Caco-2 (cell line): ENCODE measurements around the gene S100A4. TPM values are rescaled to one million over a fixed set of nuclear protein-coding genes. Genes with fewer than 3 reads are reported as not detected.
"Not testable (repeated sequence)": the region's sequence is repeated elsewhere in the genome, so short reads cannot be mapped to it uniquely, and the experiment has no call there.

Experiments used
- Bru-seq: library from RNA; stranded (reverse); fragments of 400-500 nt; gene quantifications from one replicate; lab custom pipeline; 2021; lab: Mats Ljungman, UMichigan
- BruChase-seq, 2 experiments: library from RNA; stranded (reverse); fragments of 400-500 nt; gene quantifications; one replicate each; lab custom pipeline; 2021; lab: Mats Ljungman, UMichigan
- BruUV-seq: library from RNA; stranded (reverse); fragments of 400-500 nt; replicated peaks from 2 replicates; lab custom pipeline; 2021; lab: Mats Ljungman, UMichigan
- CTCF ChIA-PET: fragments of 300-600 bp; sonication (Branson Sonifier 250); formaldehyde crosslinking; loops from one replicate; lab custom pipeline; 2022; ENCODE audit warnings: antibody characterized with exemption; lab: Charles Lee
- POLR2A ChIA-PET: fragments of 300-600 bp; sonication (Branson Sonifier 250); formaldehyde crosslinking; loops from one replicate; lab custom pipeline; 2022; ENCODE audit warnings: antibody characterized with exemption; lab: Charles Lee
- DNase-seq, 2 experiments: peaks; one replicate each; pipeline versions ENCODE4 v3.0.0 to v3.0.0-alpha.2; 2020 to 2022
- H3K27me3 ChIP-seq: replicated peaks from 2 replicates; pipeline ENCODE4 v1.6.0; 2011; ENCODE audit warnings: low read length; ENCODE audit not compliant: control insufficient read depth, insufficient read depth
- H3K36me3 ChIP-seq: 2 replicates; pipeline ENCODE4 v1.5.1; 2011; ENCODE audit warnings: low read length; ENCODE audit not compliant: control insufficient read depth, insufficient read depth
- H3K4me1 ChIP-seq: fragments of 250-450 bp; sonication (Bioruptor Pico); 2 replicates; pipeline ENCODE4 v1.5.1; 2020; ENCODE audit warnings: mild to moderate bottlenecking
- H3K4me3 ChIP-seq: 2 replicates; pipeline ENCODE4 v1.5.1; 2011; ENCODE audit warnings: low read depth, mild to moderate bottlenecking, control low read depth, low read length
- H3K9me3 ChIP-seq: fragments of 250-450 bp; sonication (Bioruptor Pico); 2 replicates; pipeline ENCODE4 v1.5.1; 2020; ENCODE audit warnings: mild to moderate bottlenecking, moderate library complexity
- H3K27ac Mint-ChIP-seq: one replicate; pipeline ENCODE4 v1.8.0; 2022; ENCODE audit warnings: mixed read lengths; ENCODE audit not compliant: unreplicated experiment
- H3K27me3 Mint-ChIP-seq: one replicate; pipeline ENCODE4 v1.8.0; 2022; ENCODE audit warnings: mixed read lengths; ENCODE audit not compliant: insufficient read depth, unreplicated experiment
- H3K36me3 Mint-ChIP-seq: one replicate; pipeline ENCODE4 v1.8.0; 2022; ENCODE audit warnings: mild to moderate bottlenecking, mixed read lengths; ENCODE audit not compliant: insufficient read depth, unreplicated experiment
- H3K4me1 Mint-ChIP-seq: one replicate; pipeline ENCODE4 v1.8.0; 2022; ENCODE audit warnings: low read depth, mixed read lengths; ENCODE audit not compliant: unreplicated experiment
- H3K4me3 Mint-ChIP-seq: one replicate; pipeline ENCODE4 v1.8.0; 2022; ENCODE audit warnings: mild to moderate bottlenecking, moderate library complexity, mixed read lengths; ENCODE audit not compliant: unreplicated experiment
- H3K9me3 Mint-ChIP-seq: one replicate; pipeline ENCODE4 v1.8.0; 2022; ENCODE audit warnings: mixed read lengths; ENCODE audit not compliant: unreplicated experiment
- intact Hi-C: fragments of 100-400 bp; cut with micrococcal nuclease; formaldehyde crosslinking; loops from one replicate; pipeline ENCODE4 v1.10.0; 2022; ENCODE audit not compliant: unreplicated experiment
- long read RNA-seq: library from polyadenylated mRNA; stranded (forward); transcript quantifications from one replicate; pipeline ENCODE4 v2.0.0, GENCODE V29; 2022
- total RNA-seq: library from RNA; stranded (reverse); gene quantifications from 2 replicates; pipeline ENCODE4 v1.2.3, GENCODE V29; 2022
- TF ChIP-seq, protein P1 (sequence below), 2 experiments: fragments of 200-600 bp in 1 of 2; IDR thresholded peaks; 1 replicate in 1 of 2; 2 replicates in 1 of 2; pipeline versions ENCODE4 v1.5.1 to v1.8.0; 2011 to 2022; ENCODE audit warnings: antibody characterized with exemption in 1 of 2, control low read depth in 1 of 2, inconsistent platforms in 1 of 2, low read depth in 1 of 2, low read length in 1 of 2, mild to moderate bottlenecking in 1 of 2, moderate library complexity in 1 of 2; ENCODE audit not compliant: insufficient read depth in 1 of 2, severe bottlenecking in 1 of 2, unreplicated experiment in 1 of 2

Gene S100A4
- 53.6 and 54.4 TPM in 2 replicates for total RNA-seq
- percentile 57 among the genes with signal in this experiment for Bru-seq, nascent RNA
- percentile 65 among the genes with signal in this experiment for BruChase-seq, experiment 1, labeled RNA remaining after a 2-hour chase
- percentile 81 among the genes with signal in this experiment for BruChase-seq, experiment 2, labeled RNA remaining after a 6-hour chase
- long read RNA-seq, transcript S100A4-203 (3 exons, 573 nt), result minor isoform, 5 of 35 reads
- long read RNA-seq, transcript S100A4-204 (3 exons, 600 nt), result major isoform, 20 of 35 reads
- long read RNA-seq, partial matches to known transcripts, result 2 of 35 reads
- long read RNA-seq, other reads (novel, unspliced or antisense), result 2 of 35 reads

- H3K9me3 Mint-ChIP-seq, result no peaks in the 10 kb centered on the region
- Histone ChIP-seq H3K27me3 (no peaks in the 10 kb centered on the region), H3K36me3 (no peaks in the 10 kb centered on the region), H3K4me3 (no peak within 1 kb of the TSS), H3K9me3 (no peaks in the 10 kb centered on the region), H3K4me1 (peaks cover 58% of the 10 kb centered on the region)
- ChIA-PET POLR2A (interaction anchor here (0.6 to 1.7 kb wide), 9 partner anchors 10 to 182 kb away, joined by 3 to 15 read pairs (median 5); partner anchors contain the start of genes CHTOP, S100A13, S100A14 and S100A6), CTCF (interaction anchor here (0.5 to 3.3 kb wide), 11 partner anchors 10 to 142 kb away, joined by 3 to 16 read pairs (median 3); partner anchors contain the start of genes S100A13, S100A14 and S100A6)
- peak within 1 kb of the TSS; percentile 95 for H3K27ac Mint-ChIP-seq
- H3K27me3 Mint-ChIP-seq, result no peaks in the 10 kb centered on the region
- H3K4me1 Mint-ChIP-seq, result peaks cover 51% of the 10 kb centered on the region
- BruUV-seq, result no TSS peak
- peaks cover 11% of the 10 kb centered on the region for H3K36me3 Mint-ChIP-seq
- peak within 1 kb of the TSS; percentile 71 for H3K4me3 Mint-ChIP-seq
- TF ChIP-seq, protein P1, sequence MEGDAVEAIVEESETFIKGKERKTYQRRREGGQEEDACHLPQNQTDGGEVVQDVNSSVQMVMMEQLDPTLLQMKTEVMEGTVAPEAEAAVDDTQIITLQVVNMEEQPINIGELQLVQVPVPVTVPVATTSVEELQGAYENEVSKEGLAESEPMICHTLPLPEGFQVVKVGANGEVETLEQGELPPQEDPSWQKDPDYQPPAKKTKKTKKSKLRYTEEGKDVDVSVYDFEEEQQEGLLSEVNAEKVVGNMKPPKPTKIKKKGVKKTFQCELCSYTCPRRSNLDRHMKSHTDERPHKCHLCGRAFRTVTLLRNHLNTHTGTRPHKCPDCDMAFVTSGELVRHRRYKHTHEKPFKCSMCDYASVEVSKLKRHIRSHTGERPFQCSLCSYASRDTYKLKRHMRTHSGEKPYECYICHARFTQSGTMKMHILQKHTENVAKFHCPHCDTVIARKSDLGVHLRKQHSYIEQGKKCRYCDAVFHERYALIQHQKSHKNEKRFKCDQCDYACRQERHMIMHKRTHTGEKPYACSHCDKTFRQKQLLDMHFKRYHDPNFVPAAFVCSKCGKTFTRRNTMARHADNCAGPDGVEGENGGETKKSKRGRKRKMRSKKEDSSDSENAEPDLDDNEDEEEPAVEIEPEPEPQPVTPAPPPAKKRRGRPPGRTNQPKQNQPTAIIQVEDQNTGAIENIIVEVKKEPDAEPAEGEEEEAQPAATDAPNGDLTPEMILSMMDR (IDR thresholded peaks at IDR 0.05; ENCODE audit: insufficient read depth in 1 of 2, low read depth in 1 of 2, low read length in 1 of 2, severe bottlenecking in 1 of 2, unreplicated experiment in 1 of 2), result no peak
- intact Hi-C loops, result loop anchor here (1.0 kb wide), 2 partner anchors 12 to 21 kb away; no protein-coding TSS in a partner anchor
- peak; percentile 95 to 97 for DNase-seq
Observed at GRCh38 chr1:153545067-153546055, at the start of gene S100A4. S100A4 (minus strand) TSS chr1:153545806; CDS start chr1:153544794, 1,012 bp downstream.

DNA sequence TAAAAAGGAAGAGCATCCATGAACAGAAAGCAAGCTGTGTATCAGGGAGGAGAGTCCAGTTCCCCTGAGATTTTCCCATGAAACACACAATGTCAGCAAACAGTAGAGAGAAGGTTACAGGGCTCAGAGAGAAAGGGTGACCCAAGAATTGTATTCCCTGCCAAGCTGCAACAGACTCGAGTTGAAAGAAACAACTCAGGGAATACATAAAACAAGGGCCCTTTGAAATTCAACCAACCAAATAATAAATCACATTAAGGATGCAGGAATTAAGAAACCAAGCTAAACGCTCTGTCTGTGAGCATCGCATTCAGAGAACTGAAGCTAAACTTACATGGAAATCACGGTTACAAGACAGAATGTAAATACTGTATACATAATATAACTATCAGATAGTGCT, 47.1 kb upstream of the S100A4 start:
- no peaks in the 10 kb centered on the region for H3K27me3 ChIP-seq
- H3K36me3 ChIP-seq, result no peaks in the 10 kb centered on the region
- 0 out of 2 replicates have a peak, but pooled peaks cover 7% of the 10 kb centered on the region for H3K4me1 ChIP-seq
- H3K27ac Mint-ChIP-seq, result no peak overlapping the region
- H3K27me3 Mint-ChIP-seq, result no peaks in the 10 kb centered on the region
- peaks cover 10% of the 10 kb centered on the region for H3K4me1 Mint-ChIP-seq
- H3K36me3 Mint-ChIP-seq, result no peaks in the 10 kb centered on the region
- no TSS peak for BruUV-seq
- TF ChIP-seq, protein P1 (IDR thresholded peaks at IDR 0.05; ENCODE audit: insufficient read depth in 1 of 2, low read depth in 1 of 2, low read length in 1 of 2, severe bottlenecking in 1 of 2, unreplicated experiment in 1 of 2), result no peak
- no peak overlapping the region for H3K4me3 ChIP-seq
- ChIA-PET CTCF (no interaction called here), POLR2A (no interaction called here)
- DNase-seq, result no peak
- H3K4me3 Mint-ChIP-seq, result no peak overlapping the region
- intact Hi-C loops, result no loop called here
- H3K9me3 Mint-ChIP-seq, result no peaks in the 10 kb centered on the region
- no peaks in the 10 kb centered on the region for H3K9me3 ChIP-seq

DNA sequence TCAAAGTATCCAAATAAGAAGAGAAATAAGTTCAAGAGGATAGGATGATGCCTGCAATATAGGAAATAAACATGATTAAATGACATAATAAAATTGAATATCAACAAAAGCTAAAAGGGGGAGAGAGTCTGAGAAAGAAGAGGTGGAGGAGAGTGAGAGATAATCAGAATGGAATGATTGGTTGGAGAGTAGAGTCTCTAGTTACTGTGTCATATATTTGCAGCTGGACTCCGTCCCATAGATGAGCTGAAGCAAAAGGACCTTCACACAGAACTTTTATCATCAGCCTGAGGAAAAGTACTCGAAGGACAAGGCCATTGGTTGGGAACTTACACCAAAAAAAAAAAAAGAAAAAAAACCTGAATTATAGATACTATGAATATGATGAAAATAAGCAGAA, 42.9 kb upstream of the S100A4 start:
- H3K4me1 ChIP-seq, result peaks cover 21% of the 10 kb centered on the region
- Mint-ChIP-seq H3K36me3 (no peaks in the 10 kb centered on the region), H3K4me1 (peaks cover 32% of the 10 kb centered on the region), H3K4me3 (no peak overlapping the region), H3K27ac (no peak overlapping the region), H3K27me3 (no peaks in the 10 kb centered on the region), H3K9me3 (no peaks in the 10 kb centered on the region)
- no peak overlapping the region for H3K4me3 ChIP-seq
- CTCF ChIA-PET, result no interaction called here
- BruUV-seq, result no TSS peak
- no peaks in the 10 kb centered on the region for H3K27me3 ChIP-seq
- POLR2A ChIA-PET, result no interaction called here
- TF ChIP-seq, protein P1 (IDR thresholded peaks at IDR 0.05; ENCODE audit: insufficient read depth in 1 of 2, low read depth in 1 of 2, low read length in 1 of 2, severe bottlenecking in 1 of 2, unreplicated experiment in 1 of 2), result no peak
- H3K36me3 ChIP-seq, result no peaks in the 10 kb centered on the region
- DNase-seq, result no peak
- intact Hi-C loops, result no loop called here
- no peaks in the 10 kb centered on the region for H3K9me3 ChIP-seq

DNA sequence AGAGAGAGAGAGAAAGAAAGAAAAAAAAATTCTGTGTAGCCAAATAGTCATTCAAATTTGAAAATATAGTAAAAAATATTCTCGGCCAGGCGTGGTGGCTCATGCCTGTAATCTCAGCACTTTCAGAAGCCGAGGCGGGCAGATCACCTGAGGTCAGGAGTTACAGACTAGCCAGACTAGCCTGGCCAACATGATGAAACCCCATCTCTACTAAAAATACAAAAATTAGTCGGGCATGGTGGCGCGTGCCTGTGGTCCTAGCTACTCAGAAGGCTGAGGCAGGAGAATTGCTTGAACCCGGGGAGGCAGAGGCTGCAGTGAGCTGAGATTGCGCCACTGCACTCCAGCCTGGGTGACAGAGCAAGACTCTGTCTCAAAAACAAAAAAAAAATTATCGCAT, 42.4 kb upstream of the S100A4 start:
- H3K9me3 ChIP-seq, H3K9me3 Mint-ChIP-seq, H3K27me3 Mint-ChIP-seq, POLR2A ChIA-PET, CTCF ChIA-PET, H3K27ac Mint-ChIP-seq, BruUV-seq, intact Hi-C loops, H3K36me3 ChIP-seq, DNase-seq, H3K27me3 ChIP-seq, H3K4me3 Mint-ChIP-seq, H3K36me3 Mint-ChIP-seq, H3K4me3 ChIP-seq: not testable (repeated sequence)
- H3K4me1 Mint-ChIP-seq, result peaks cover 32% of the 10 kb centered on the region
- peaks cover 24% of the 10 kb centered on the region for H3K4me1 ChIP-seq
